Measurements from ENCODE around the gene PPIC. TPM values are rescaled to one million over a fixed set of nuclear protein-coding genes. Genes with fewer than 3 reads are reported as not detected.
A peak's percentile ranks its signal among the peaks of the same experiment; 100 is the strongest.

PPIC gene
- total and polyA plus RNA-seq, 2 experiments from 2014 or later, result 91.0 to 233 TPM

GRCh38 chr5:123014689-123015088 lies 21.8 kb downstream of the PPIC start:
- H3K4me1 ChIP-seq (ENCODE audit: insufficient read depth), result no peaks in the 10 kb centered on the region
- H2AFZ ChIP-seq, result no peak overlapping the region
- H3K27me3 ChIP-seq, result no peaks in the 10 kb centered on the region
- H4K20me1 ChIP-seq (ENCODE audit: insufficient read depth, poor library complexity, severe bottlenecking), result no peaks in the 10 kb centered on the region
- no peak for TF ChIP-seq EZH2phosphoT487 (IDR thresholded peaks at IDR 0.05; ENCODE audit: low read depth, severe bottlenecking, unreplicated experiment)
- no peak for TF ChIP-seq CTCF (IDR thresholded peaks at IDR 0.05; ENCODE audit: poor library complexity)
- TF ChIP-seq EZH2 (IDR thresholded peaks at IDR 0.05; ENCODE audit: borderline replicate concordance), result no peak
- no peak overlapping the region for H3K4me3 ChIP-seq
- H3K36me3 ChIP-seq (replicated peaks; ENCODE audit: insufficient read depth, low read depth), result peaks cover 3% of the 10 kb centered on the region
- no peaks in the 10 kb centered on the region for H3K9me2 ChIP-seq (replicated peaks; ENCODE audit: insufficient read depth)
- H3K79me2 ChIP-seq, result no peaks in the 10 kb centered on the region
- H3K4me2 ChIP-seq, result no peak overlapping the region
- 100% methylated on average over 1 of the region's 1 CpG for WGBS (ENCODE audit: low lambda C conversion rate, missing lambda C conversion rate)
- no peak overlapping the region for H3K27ac ChIP-seq
- no peak for DNase-seq (ENCODE audit: low spot score)
- no peaks in the 10 kb centered on the region for H3K9me3 ChIP-seq (ENCODE audit: low read depth)

- no peaks in the 10 kb centered on the region for H3K9me3 ChIP-seq (ENCODE audit: low read depth)
- no peak overlapping the region for H3K27ac ChIP-seq
- H3K4me2 ChIP-seq, result no peak overlapping the region
- no peaks in the 10 kb centered on the region for H4K20me1 ChIP-seq (ENCODE audit: insufficient read depth, poor library complexity, severe bottlenecking)
- H2AFZ ChIP-seq, result no peak overlapping the region
- H3K9me2 ChIP-seq (replicated peaks; ENCODE audit: insufficient read depth), result no peaks in the 10 kb centered on the region
- peaks cover 3% of the 10 kb centered on the region for H3K36me3 ChIP-seq (replicated peaks; ENCODE audit: insufficient read depth, low read depth)
- DNase-seq (ENCODE audit: low spot score), result no peak
- no peaks in the 10 kb centered on the region for H3K27me3 ChIP-seq
- H3K79me2 ChIP-seq, result no peaks in the 10 kb centered on the region
- no peak overlapping the region for H3K4me3 ChIP-seq
- WGBS (ENCODE audit: low lambda C conversion rate, missing lambda C conversion rate), result 52% methylated on average over 1 of the region's 1 CpG
- no peaks in the 10 kb centered on the region for H3K4me1 ChIP-seq (ENCODE audit: insufficient read depth)
- no peak for TF ChIP-seq EZH2 (IDR thresholded peaks at IDR 0.05; ENCODE audit: borderline replicate concordance)
- TF ChIP-seq EZH2phosphoT487 (IDR thresholded peaks at IDR 0.05; ENCODE audit: low read depth, severe bottlenecking, unreplicated experiment), result no peak
- TF ChIP-seq CTCF (IDR thresholded peaks at IDR 0.05; ENCODE audit: poor library complexity), result no peak
Measured at GRCh38 chr5:123012321-123012720, 24.2 kb downstream of the PPIC start.

- H3K9me3 ChIP-seq (ENCODE audit: low read depth), result no peaks in the 10 kb centered on the region
- DNase-seq (ENCODE audit: low spot score), result no peak
- H3K4me3 ChIP-seq, result no peak overlapping the region
- no peaks in the 10 kb centered on the region for H3K9me2 ChIP-seq (replicated peaks; ENCODE audit: insufficient read depth)
- no peak overlapping the region for H3K27ac ChIP-seq
- no peak overlapping the region for H3K4me2 ChIP-seq
- no peaks in the 10 kb centered on the region for H3K4me1 ChIP-seq (ENCODE audit: insufficient read depth)
- no peaks in the 10 kb centered on the region for H4K20me1 ChIP-seq (ENCODE audit: insufficient read depth, poor library complexity, severe bottlenecking)
- H3K36me3 ChIP-seq (replicated peaks; ENCODE audit: insufficient read depth, low read depth), result no peaks in the 10 kb centered on the region
- 91% methylated on average over 6 of the region's 6 CpGs for WGBS (ENCODE audit: low lambda C conversion rate, missing lambda C conversion rate)
- TF ChIP-seq CTCF (IDR thresholded peaks at IDR 0.05; ENCODE audit: poor library complexity) (no peak), EZH2 (IDR thresholded peaks at IDR 0.05; ENCODE audit: borderline replicate concordance) (no peak), EZH2phosphoT487 (IDR thresholded peaks at IDR 0.05; ENCODE audit: low read depth, severe bottlenecking, unreplicated experiment) (no peak)
- H3K27me3 ChIP-seq, result no peaks in the 10 kb centered on the region
- no peaks in the 10 kb centered on the region for H3K79me2 ChIP-seq
- H2AFZ ChIP-seq, result no peak overlapping the region
Measured at GRCh38 chr5:123007754-123008153, 28.8 kb downstream of the PPIC start.

GRCh38 chr5:123007182-123007581 lies 29.3 kb downstream of the PPIC start:
- peak; percentile 16 for DNase-seq (ENCODE audit: low spot score)
- H3K9me3 ChIP-seq (ENCODE audit: low read depth), result no peaks in the 10 kb centered on the region
- 76% methylated on average over 6 of the region's 6 CpGs for WGBS (ENCODE audit: low lambda C conversion rate, missing lambda C conversion rate)
- H3K4me3 ChIP-seq, result no peak overlapping the region
- H3K36me3 ChIP-seq (replicated peaks; ENCODE audit: insufficient read depth, low read depth), result no peaks in the 10 kb centered on the region
- no peaks in the 10 kb centered on the region for H3K79me2 ChIP-seq
- H3K27me3 ChIP-seq, result no peaks in the 10 kb centered on the region
- H4K20me1 ChIP-seq (ENCODE audit: insufficient read depth, poor library complexity, severe bottlenecking), result no peaks in the 10 kb centered on the region
- no peaks in the 10 kb centered on the region for H3K9me2 ChIP-seq (replicated peaks; ENCODE audit: insufficient read depth)
- H2AFZ ChIP-seq, result no peak overlapping the region
- no peaks in the 10 kb centered on the region for H3K4me1 ChIP-seq (ENCODE audit: insufficient read depth)
- TF ChIP-seq CTCF (IDR thresholded peaks at IDR 0.05; ENCODE audit: poor library complexity) (no peak), EZH2phosphoT487 (IDR thresholded peaks at IDR 0.05; ENCODE audit: low read depth, severe bottlenecking, unreplicated experiment) (no peak), EZH2 (IDR thresholded peaks at IDR 0.05; ENCODE audit: borderline replicate concordance) (no peak)
- no peak overlapping the region for H3K27ac ChIP-seq
- H3K4me2 ChIP-seq, result no peak overlapping the region
